HG03469 (cell line): ENCODE measurements around the gene TRABD.

ENCODE experiments used
- ATAC-seq: cut with Tn5 transposase; IDR thresholded peaks from one replicate; pipeline ENCODE4 v1.9.1; 2021; ENCODE audit warnings: mild to moderate bottlenecking, moderate library complexity, moderate number of reproducible peaks; ENCODE audit not compliant: unreplicated experiment

TRABD gene

DNA sequence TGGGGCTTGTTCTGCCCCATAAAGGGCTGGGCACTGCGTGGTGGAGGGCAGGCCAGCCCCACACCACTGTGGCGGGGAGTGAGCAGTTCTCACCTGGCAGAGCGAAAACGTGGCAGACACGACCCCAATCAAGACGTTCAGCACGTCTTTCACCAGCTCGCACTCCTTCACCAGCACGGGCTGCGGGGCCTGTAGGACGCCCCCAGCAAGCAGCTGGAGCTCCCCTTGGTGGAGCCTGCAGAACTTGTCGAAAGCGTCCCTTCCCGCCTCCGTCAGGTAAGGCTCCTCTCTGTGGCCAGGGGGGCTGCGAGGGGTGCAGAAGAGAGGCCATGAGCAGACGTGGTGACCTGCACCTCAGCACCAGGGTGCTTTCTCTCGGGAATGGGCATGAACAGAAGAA, 47.5 kb downstream of the TRABD start:
- no peak for ATAC-seq

DNA sequence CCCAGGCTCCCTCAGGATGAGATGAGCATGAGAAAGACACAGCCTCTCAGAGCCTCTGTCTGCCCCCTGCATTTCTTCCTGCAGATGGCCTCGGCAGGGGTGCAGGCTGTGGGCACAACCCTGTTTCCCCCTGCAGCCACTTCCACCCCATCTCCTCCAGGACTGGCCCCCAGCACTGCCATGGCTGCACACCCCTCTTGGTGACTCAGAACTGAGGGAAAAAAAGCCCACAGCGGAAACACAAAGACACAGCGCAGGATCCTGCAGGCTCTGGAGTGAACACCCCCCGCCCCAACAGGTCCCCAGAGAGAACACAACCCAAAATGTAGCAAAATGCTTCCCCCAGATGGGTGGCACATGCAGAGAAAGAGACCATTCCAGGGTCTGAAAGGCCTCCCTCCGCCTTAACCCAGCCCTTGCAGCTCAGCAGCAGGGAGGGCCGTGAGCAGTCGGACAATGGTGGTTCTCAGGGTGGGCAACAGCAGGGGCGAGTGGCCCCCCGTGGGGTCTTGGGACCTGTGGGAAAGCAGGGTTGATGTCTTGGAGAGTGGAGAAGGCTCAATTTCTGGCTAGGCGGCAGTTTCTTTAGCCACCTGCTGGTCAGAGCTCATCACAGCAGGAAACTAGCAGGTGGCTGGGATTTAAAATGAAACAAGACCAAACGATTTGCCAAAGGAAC, 51.2 kb downstream of the TRABD start:
- ATAC-seq, result no peak

DNA sequence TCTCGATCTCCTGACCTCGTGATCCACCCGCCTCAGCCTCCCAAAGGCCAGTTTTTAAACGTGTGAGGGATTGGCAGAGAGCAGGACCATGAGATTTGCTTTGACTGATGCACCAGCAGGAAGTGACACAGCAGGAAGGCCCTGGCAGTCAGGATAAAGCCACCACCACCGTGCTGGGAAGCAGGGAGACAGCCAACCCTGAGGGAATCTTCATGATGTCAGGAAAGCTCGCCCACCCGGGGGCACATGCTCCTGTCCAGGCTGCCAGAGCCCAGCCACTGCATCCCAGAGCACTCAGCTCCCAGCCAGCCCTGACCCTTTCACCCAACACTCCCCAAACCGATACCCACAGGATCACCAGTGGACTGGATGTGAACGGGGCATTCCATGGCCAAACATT, 53.0 kb downstream of the TRABD start:
- ATAC-seq, result no peak

DNA sequence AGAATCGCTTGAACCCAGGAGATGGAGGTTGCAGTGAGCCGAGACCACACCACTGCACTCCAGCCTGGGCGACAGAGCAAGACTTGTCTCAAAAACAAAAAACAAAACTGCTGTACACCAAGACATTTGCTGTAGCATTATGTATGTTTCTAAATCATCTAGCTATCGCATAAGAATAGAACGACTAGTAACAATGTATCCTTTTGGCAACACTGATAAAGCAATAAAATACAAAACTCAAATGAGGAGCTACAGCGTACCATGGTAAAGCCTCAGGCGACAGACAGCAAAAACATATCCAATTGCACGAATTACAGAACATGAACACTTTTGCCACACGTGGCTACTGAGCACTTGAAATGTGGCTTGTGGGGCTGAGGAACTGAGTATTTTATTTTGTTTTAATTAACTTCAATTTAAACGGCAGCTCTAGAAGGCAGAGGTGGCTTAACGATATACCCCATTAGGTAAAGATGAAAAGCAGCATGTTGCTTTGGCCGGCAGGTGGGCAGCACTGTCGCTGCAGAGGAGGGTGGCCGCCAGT, 56.8 kb downstream of the TRABD start:
- ATAC-seq, result no peak

DNA sequence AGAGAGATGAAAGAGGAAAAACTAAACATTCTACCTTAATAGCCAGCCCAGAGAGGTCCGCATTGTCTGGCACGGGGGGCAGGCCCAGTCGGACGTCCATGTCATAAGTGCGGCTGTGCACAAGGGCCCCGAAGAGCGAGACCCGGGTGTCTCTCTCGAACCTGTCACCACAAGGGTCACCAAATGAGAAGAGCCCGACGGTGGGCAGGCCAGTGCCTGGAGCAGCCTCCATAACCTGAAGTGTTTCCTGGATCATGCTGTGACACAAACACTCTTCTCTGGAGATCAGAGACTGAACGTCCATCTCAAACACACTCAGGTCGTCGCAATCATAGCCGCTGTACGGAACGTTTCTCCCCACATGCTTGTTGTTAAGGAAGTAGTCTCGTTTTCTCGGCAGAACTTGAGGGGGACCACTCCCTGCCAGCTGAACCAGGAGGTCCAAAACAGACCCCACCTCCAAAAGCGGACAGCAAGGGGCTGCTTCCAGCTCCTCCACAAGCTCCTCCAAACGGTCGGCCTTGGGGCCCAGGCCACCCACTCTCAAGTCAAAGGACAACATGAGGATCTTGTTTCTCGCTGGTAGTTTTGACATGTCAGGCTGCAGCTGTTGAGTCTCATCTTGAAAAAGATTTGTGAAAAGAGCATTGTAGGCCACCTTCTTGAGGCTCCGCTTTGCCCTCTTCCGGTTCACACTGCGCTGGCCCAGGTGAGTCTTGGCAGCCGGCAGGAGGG, 58.1 kb downstream of the TRABD start:
- ATAC-seq, result no peak

DNA sequence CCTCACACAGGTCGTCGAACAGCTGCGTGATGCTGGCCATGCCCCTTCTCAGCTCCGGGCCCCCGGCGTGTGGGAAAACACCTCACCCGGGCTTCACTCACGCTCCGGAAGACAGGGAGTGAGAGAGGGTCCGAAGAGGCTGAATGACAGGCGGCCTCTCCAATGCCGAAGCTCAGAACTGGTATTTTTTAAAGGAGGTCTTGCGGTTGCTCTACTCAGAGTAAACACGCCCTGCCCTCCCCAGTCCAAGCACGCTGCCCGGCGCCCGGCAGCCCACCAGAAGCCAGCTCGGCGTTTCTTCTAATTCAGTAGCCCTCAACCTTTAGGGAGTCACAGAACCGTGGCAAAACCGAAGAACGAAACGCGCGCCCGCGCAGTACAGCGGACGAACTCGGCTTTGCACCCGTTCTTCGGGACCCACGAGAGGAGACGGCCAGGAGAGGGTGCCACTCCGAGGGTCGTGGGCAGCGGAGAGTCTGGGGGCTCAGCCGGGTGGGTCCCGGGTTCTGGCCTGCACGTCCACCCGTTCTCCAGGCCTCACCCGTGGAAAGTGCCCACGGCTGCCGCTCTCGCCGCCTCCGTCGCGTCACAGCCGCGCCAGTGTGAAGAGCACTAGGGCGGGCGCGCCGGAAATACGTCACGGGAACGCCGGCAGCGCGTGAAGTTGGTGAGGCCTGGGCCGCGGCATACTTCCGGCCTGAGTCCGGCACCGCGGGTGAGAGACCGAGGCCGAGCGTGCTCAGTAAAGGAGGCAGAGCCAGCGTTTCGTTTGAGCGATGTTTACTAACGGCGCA, 58.9 kb downstream of the TRABD start, which contains the start of gene TUBGCP6:
TSS of gene TUBGCP6 (minus strand) at position 604 of the 794 bp plus-strand sequence. CDS start at position 40, 564 bp downstream.
- peak; percentile 56 for ATAC-seq

DNA sequence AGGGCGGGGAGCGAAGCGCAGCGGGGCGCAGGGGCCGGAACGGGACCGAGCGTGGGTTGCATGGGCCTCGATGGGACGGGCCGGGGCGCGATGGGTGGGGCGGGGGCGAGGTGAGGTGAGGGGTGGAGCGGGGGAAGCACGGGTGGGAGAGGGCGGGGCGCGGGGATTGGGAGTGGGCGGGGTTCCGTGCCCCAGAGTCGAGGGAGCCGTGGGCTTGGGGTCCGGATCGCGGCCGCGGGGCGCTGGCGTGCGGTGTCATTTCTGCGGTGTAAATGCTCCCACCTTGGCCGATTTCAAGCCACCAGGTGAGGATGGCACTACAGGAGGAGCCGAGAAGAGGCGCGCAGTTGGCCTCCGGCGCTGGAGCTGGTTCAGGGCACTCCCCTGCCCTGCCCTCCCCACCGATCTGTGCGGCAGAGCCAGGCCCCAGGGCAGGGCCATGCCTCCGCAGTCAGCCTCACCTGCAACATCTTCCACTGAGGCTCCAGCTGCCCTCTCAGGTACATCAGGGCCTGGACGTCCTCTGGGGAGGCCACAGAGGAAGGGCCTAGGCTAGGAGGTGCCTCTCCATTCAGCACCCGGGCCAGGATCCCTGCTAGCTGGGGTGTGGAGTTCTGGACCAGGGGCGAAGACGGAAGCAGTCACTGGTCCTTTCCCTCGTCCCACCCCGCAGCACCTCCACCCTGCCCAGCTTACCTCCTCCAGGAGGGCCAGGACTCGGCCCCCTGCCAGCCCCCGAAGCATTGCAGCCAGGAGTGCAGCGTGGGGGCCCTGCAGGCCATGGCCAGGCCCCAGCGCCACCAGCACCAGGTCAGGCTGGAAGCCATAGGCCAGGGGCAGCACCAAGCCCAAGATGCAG, 59.7 kb downstream of the TRABD start:
- no peak for ATAC-seq

DNA sequence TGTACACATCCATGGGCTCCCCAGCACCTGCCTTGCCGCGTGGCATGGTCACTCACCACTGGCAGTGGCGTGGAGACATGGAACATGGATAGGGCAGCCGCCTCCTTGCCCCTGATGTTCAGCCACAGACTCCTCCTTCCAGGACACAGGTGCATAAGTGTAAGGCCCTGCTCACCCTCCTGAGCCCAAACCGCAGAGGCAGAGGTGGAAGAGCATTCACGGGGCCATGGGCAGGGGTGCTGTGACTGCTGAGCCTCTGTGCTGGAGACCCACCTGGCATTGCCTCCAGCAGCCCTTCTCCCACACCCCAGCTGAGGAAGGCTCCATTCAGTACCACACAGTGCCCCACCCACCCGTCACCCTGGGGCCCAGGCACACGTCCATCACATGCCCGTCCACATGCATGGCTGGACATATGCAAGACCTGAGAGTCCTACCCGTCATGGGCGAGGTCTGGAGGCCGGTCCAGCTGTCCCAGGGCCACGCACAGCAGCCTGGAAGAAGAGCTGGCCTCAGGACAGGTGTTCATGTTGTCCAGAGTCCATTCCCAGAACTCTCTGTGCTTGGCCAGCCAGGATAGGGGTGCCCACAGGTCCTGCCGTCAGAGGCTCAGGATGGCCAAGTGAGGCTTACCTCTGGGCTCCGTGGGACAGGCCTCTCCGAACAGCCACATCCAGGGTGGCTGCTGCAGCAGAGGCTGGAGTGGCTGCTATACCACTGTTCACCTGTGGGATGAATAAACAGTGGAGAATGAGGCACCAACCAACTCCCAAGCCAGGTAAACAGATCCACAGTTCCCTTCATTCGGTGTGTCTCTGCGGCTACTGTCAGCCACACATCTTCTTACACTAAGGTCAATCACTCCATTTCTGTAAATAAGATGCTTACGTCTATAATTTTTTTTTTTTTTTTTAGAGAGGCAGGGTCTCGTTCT, 60.8 kb downstream of the TRABD start:
- no peak for ATAC-seq

DNA sequence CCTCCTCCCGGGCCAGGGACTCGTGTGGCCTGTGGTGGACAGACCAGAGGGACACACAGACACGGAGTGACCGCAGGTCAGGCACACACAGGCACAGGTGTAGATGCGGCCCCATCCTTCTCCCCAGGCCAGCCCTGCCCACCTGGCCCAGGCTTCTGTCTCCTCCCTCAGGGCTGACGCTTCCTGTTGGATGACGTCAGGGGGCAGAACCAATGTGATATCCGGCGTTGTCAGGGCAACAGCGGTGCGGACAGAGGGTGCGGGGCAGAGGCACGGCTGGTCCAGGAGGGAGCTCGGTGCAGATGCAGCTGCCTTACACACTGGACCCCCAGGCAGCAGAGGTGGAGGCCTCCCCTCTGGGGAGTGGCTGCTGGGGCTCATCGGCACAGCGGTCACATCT, 62.0 kb downstream of the TRABD start:
- ATAC-seq, result no peak

DNA sequence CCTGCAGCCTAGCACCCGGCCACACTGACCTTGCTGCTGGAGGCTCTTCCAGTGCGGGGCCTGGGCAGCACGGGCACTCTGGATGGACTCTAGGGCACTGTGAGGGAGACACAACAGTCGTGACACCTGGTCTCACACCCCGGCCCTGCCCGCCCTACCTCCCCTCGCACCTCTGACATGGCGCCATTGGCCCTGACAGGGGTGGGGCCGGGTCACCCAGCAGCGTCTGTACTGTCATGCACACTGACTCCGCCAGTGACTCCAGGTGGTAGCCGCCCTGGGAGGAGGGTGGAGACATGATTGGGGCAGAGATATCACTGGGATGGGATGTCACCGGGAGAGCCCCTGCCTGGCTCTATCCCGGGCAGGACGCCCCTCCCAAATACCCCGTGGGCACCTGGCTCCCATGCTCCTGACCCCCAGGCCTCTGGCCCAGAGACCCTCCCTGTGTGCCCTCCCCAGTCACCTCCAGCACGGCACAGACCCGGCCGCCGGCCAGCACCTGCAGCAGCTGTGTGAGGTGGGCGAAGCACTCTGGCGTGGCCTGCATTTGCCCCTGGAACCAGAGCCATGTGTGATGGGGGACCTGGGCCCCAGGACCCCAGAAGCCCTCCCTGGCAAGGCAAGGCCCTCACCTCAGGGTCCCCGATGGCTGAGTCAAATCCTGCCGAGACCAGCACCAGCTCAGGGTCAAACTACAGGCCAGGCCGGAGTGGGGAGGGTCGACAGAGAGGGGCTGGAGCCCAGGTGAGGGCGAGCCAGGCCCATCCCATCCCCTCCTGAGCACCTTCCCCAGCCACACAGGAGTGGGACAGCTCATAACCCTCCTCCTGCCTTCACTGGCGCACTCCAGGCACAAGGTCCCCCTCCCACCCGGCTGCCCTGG, 62.7 kb downstream of the TRABD start:
- ATAC-seq, result no peak
